Left lung (tissue), 4 donors: ENCODE results near the gene RMP24.
A peak's percentile ranks its signal among the peaks of the same experiment; 100 is the strongest.
"Not testable (repeated sequence)": the region's sequence is repeated elsewhere in the genome, so short reads cannot be mapped to it uniquely, and the experiment has no call there.

Experiments
- ATAC-seq: fragments of 200-7000 bp; cut with Tn5 transposase; one replicate; pipeline ENCODE4 v1.9.1; 2020; ENCODE audit warnings: moderate library complexity
- DNase-seq, 4 donors: peaks; one replicate each; pipeline ENCODE4 v3.0.0-alpha.2; 2013 to 2020
- H3K27ac ChIP-seq, 2 donors: fragments of 200-600 bp; sonication (generic) in 1 of 2; one replicate each; pipeline versions ENCODE4 v1.5.0 to v1.8.0; 2020 to 2021
- H3K27me3 ChIP-seq, 2 donors: fragments of 200-600 bp; sonication (generic) in 1 of 2; one replicate each; pipeline versions ENCODE4 v1.5.0 to v1.8.0; 2020 to 2021
- H3K36me3 ChIP-seq, 2 donors: fragments of 200-600 bp; sonication (generic) in 1 of 2; one replicate each; pipeline versions ENCODE4 v1.5.0 to v1.8.0; 2020 to 2021
- H3K4me1 ChIP-seq, 2 donors: fragments of 200-600 bp; one replicate each; pipeline ENCODE4 v1.8.0; 2021
- H3K4me3 ChIP-seq, 2 donors: fragments of 200-600 bp; sonication (generic) in 1 of 2; one replicate each; pipeline versions ENCODE4 v1.5.0 to v1.8.0; 2020 to 2021; ENCODE audit warnings: mild to moderate bottlenecking in 1 of 2
- H3K9me3 ChIP-seq, 2 donors: fragments of 200-600 bp; sonication (generic) in 1 of 2; one replicate each; pipeline versions ENCODE4 v1.5.0 to v1.8.0; 2020 to 2021
- CTCF ChIP-seq, 2 donors: fragments of 200-600 bp; sonication (generic) in 1 of 2; IDR thresholded peaks; one replicate each; pipeline versions ENCODE4 v1.5.0 to v1.8.0; 2021; ENCODE audit warnings: antibody characterized with exemption in 2 of 2
- intact Hi-C, 2 donors: fragments of 100-400 bp; cut with DNase I; formaldehyde crosslinking; loops; one replicate each; pipeline versions ENCODE4 v1.11.2 to v1.14.2; 2022
- donor health status: DM: no; HTN: yes; CAD: no.
- donor health status: DM: no; HTN: no; CAD: no.

RMP24 gene

GRCh38 chr18:35962320-35962719 lies 10.2 kb upstream of the RMP24 start:
- no peak for TF ChIP-seq CTCF (IDR thresholded peaks at IDR 0.05)

GRCh38 chr18:35964319-35964718 lies 8.2 kb upstream of the RMP24 start:
- intact Hi-C loops = no loop called here
- H3K36me3 ChIP-seq = no peaks in the 10 kb centered on the region
- H3K4me3 ChIP-seq = no peak overlapping the region
- H3K9me3 ChIP-seq = peaks cover 0 to 5% of the 10 kb centered on the region in 2 donors
- H3K27me3 ChIP-seq = no peaks in the 10 kb centered on the region
- no peaks in the 10 kb centered on the region for H3K4me1 ChIP-seq
- DNase-seq (no peak), ATAC-seq (no peak)
- no peak overlapping the region for H3K27ac ChIP-seq
- no peak for TF ChIP-seq CTCF (IDR thresholded peaks at IDR 0.05)

More at GRCh38 chr18:35962320-35962719, 10.2 kb upstream of the RMP24 start:
- DNase-seq (no peak), ATAC-seq (no peak)
- no peaks in the 10 kb centered on the region for H3K36me3 ChIP-seq
- H3K4me1 ChIP-seq = no peaks in the 10 kb centered on the region
- intact Hi-C loops = no loop called here
- no peak overlapping the region for H3K4me3 ChIP-seq
- peaks cover 0 to 5% of the 10 kb centered on the region in 2 donors for H3K9me3 ChIP-seq
- no peak overlapping the region for H3K27ac ChIP-seq
- H3K27me3 ChIP-seq = no peaks in the 10 kb centered on the region

GRCh38 chr18:35967866-35968265 lies 4.6 kb upstream of the RMP24 start:
- H3K4me3 ChIP-seq, DNase-seq, H3K27ac ChIP-seq, intact Hi-C loops, H3K9me3 ChIP-seq, H3K27me3 ChIP-seq, H3K36me3 ChIP-seq, ATAC-seq: not testable (repeated sequence)
- H3K4me1 ChIP-seq = peaks cover 0 to 21% of the 10 kb centered on the region in 2 donors

GRCh38 chr18:35968278-35968880 lies 4.1 kb upstream of the RMP24 start:
- intact Hi-C loops = no loop called here
- DNase-seq (peak in 1 of 4 donors; percentile 43), ATAC-seq (no peak)
- Histone ChIP-seq H3K4me3 (no peak overlapping the region), H3K4me1 (peaks cover 4 to 26% of the 10 kb centered on the region in 2 donors), H3K36me3 (no peaks in the 10 kb centered on the region), H3K27me3 (no peaks in the 10 kb centered on the region), H3K27ac (no peak overlapping the region), H3K9me3 (no peaks in the 10 kb centered on the region)
- no peak for TF ChIP-seq CTCF (IDR thresholded peaks at IDR 0.05)

GRCh38 chr18:35969676-35970075 lies 2.8 kb upstream of the RMP24 start:
- no peak for ATAC-seq
- intact Hi-C loops = no loop called here

More at GRCh38 chr18:35969676-35970075, 2.8 kb upstream of the RMP24 start:
- DNase-seq = no peak
- H3K9me3 ChIP-seq = no peaks in the 10 kb centered on the region
- no peaks in the 10 kb centered on the region for H3K27me3 ChIP-seq
- H3K27ac ChIP-seq = no peak overlapping the region
- peaks cover 8 to 39% of the 10 kb centered on the region in 2 donors for H3K4me1 ChIP-seq
- no peak overlapping the region for H3K4me3 ChIP-seq
- TF ChIP-seq CTCF (IDR thresholded peaks at IDR 0.05) = no peak
- peaks cover 0 to 1% of the 10 kb centered on the region in 2 donors for H3K36me3 ChIP-seq
